HEK293T (cell line): ENCODE results near the gene RANBP9.

Experiments used
- CTCF ChIA-PET: fragments of 350-600 bp; formaldehyde crosslinking; extraction: SDS; loops from one replicate; lab custom pipeline; 2021; ENCODE audit warnings: antibody characterized with exemption, inconsistent platforms; lab: Yijun Ruan, JAX
- POLR2A ChIA-PET: fragments of 350-600 bp; formaldehyde crosslinking; extraction: SDS; loops from one replicate; lab custom pipeline; 2020; ENCODE audit warnings: antibody characterized with exemption, inconsistent platforms; lab: Yijun Ruan, JAX
- DNase-seq: peaks from one replicate; pipeline ENCODE4 v3.0.0; 2012; ENCODE audit warnings: mixed read lengths; ENCODE audit errors: extremely low spot score
- ARNT ChIP-seq: fragments of 450-650 bp; IDR thresholded peaks from 2 replicates; pipeline ENCODE4 v1.6.1; 2017; ENCODE audit warnings: mild to moderate bottlenecking
- BHLHE40 ChIP-seq: fragments of 450-650 bp; IDR thresholded peaks from 2 replicates; pipeline ENCODE4 v1.6.1; 2016; ENCODE audit warnings: mild to moderate bottlenecking, moderate library complexity, borderline replicate concordance
- CTBP1 ChIP-seq: fragments of 450-650 bp; IDR thresholded peaks from 2 replicates; pipeline ENCODE4 v1.6.1; 2016; ENCODE audit warnings: borderline replicate concordance
- ELF4 ChIP-seq: fragments of 450-650 bp; IDR thresholded peaks from 2 replicates; pipeline ENCODE4 v1.6.1; 2017; ENCODE audit warnings: antibody characterized with exemption
- FOXA1 ChIP-seq: fragments of 450-650 bp; IDR thresholded peaks from 2 replicates; pipeline ENCODE4 v1.6.1; 2016; ENCODE audit warnings: mild to moderate bottlenecking
- FOXK2 ChIP-seq: fragments of 450-650 bp; IDR thresholded peaks from 2 replicates; pipeline ENCODE4 v1.6.1; 2016; ENCODE audit warnings: mild to moderate bottlenecking
- FOXM1 ChIP-seq: fragments of 450-650 bp; IDR thresholded peaks from 2 replicates; pipeline ENCODE4 v1.6.1; 2017; ENCODE audit warnings: mild to moderate bottlenecking, borderline replicate concordance
- HDGF ChIP-seq: fragments of 450-650 bp; IDR thresholded peaks from 2 replicates; pipeline ENCODE4 v1.6.1; 2017; ENCODE audit warnings: antibody characterized with exemption, borderline replicate concordance
- L3MBTL2 ChIP-seq: fragments of 450-650 bp; conservative IDR thresholded peaks from 2 replicates; pipeline ENCODE4 v1.6.1; 2016; ENCODE audit warnings: mild to moderate bottlenecking
- LEF1 ChIP-seq: fragments of 450-650 bp; IDR thresholded peaks from 2 replicates; pipeline ENCODE4 v1.6.1; 2017; ENCODE audit warnings: mild to moderate bottlenecking, borderline replicate concordance
- NFRKB ChIP-seq: fragments of 450-650 bp; IDR thresholded peaks from 2 replicates; pipeline ENCODE4 v1.6.1; 2016; ENCODE audit warnings: mild to moderate bottlenecking, moderate library complexity
- SP1 ChIP-seq: fragments of 450-650 bp; IDR thresholded peaks from 2 replicates; pipeline ENCODE4 v1.6.1; 2017
- SUZ12 ChIP-seq: fragments of 450-650 bp; IDR thresholded peaks from 2 replicates; pipeline ENCODE4 v1.6.1; 2016; ENCODE audit warnings: mild to moderate bottlenecking
- TARDBP ChIP-seq: fragments of 450-650 bp; IDR thresholded peaks from 2 replicates; pipeline ENCODE4 v1.6.1; 2016
- ZNF384 ChIP-seq: fragments of 450-650 bp; IDR thresholded peaks from 2 replicates; pipeline ENCODE4 v1.6.1; 2016
- TF ChIP-seq, protein P1 (sequence below): fragments of 450-650 bp; IDR thresholded peaks from 2 replicates; pipeline ENCODE4 v1.6.1; 2016

The RANBP9 gene

DNA sequence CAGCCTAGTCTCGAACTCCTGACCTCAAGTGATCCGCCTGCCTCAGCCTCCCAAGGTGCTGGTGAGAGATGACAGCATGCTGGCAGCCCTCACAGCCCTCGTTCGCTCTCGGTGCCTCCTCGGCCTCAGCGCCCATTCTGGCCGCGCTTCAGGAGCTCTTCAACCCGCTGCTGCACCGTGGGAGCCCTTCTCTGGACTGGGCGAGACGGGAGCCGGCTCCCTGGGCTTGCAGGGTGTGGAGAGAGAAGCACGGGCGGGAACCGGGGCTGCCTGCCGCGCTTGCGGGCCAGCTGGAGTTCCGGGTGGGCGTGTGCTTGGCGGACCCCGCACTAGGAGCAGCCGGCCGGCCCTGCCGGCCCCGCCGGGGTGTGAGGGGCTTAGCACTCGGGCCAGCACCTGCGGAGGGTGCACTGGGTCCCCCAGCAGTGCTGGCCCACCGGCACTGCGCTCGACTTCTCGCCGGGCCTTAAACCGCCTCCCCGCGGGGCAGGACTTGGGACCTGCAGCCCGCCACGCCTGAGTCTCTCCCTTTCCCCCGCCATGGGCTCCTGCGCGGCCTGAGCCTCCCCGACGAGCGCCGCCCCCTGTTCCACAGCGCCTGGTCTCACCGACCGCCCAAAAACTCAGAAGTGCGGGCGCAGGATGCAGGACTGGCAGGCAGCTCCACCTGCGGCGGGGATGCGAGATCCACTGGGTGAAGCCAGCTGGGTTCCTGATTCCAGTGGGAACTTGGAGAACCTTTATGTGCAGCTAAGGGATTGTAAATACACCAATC lies 31.5 kb upstream of the RANBP9 start:
- DNase-seq = no peak
- POLR2A ChIA-PET = no interaction called here
- TF ChIP-seq, protein P1, sequence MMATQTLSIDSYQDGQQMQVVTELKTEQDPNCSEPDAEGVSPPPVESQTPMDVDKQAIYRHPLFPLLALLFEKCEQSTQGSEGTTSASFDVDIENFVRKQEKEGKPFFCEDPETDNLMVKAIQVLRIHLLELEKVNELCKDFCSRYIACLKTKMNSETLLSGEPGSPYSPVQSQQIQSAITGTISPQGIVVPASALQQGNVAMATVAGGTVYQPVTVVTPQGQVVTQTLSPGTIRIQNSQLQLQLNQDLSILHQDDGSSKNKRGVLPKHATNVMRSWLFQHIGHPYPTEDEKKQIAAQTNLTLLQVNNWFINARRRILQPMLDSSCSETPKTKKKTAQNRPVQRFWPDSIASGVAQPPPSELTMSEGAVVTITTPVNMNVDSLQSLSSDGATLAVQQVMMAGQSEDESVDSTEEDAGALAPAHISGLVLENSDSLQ = no peak
- TF ChIP-seq SUZ12 (no peak), TARDBP (no peak), LEF1 (no peak), FOXA1 (no peak), CTBP1 (no peak), ZNF384 (no peak), FOXM1 (no peak), ELF4 (no peak), BHLHE40 (no peak), FOXK2 (no peak)
- CTCF ChIA-PET = no interaction called here

DNA sequence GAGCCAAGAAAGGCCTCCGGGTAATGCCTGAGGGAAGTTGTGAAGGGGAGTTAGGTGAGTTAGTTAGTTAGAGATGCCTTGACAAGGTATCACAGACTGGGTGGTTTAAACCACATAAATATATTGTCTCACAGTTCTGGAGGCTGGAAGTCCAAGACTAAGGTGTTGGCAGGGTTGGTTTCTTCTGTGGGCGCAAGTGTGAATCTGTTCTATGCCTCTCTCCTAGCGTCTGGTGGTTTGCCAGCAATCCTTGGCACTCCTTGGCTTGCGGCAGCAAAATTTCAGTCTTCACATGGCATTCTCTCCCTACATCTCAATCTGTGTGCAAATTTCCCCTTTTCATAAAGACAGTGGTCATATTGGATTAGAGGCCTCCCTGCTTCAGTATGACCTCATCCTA lies 29.7 kb upstream of the RANBP9 start:
- TF ChIP-seq LEF1 = no peak
- no peak for TF ChIP-seq L3MBTL2
- TF ChIP-seq, protein P1 = no peak
- no peak for TF ChIP-seq BHLHE40
- TF ChIP-seq HDGF = no peak
- TF ChIP-seq ELF4 = no peak
- no peak for TF ChIP-seq FOXM1
- TF ChIP-seq CTBP1 = no peak
- no peak for TF ChIP-seq SUZ12
- no peak for TF ChIP-seq SP1
- TF ChIP-seq NFRKB = no peak
- no peak for TF ChIP-seq ARNT
- no peak for TF ChIP-seq ZNF384
- no peak for TF ChIP-seq FOXA1
- no peak for TF ChIP-seq FOXK2
- no peak for TF ChIP-seq TARDBP
- CTCF ChIA-PET = no interaction called here
- POLR2A ChIA-PET = no interaction called here
- DNase-seq = no peak

DNA sequence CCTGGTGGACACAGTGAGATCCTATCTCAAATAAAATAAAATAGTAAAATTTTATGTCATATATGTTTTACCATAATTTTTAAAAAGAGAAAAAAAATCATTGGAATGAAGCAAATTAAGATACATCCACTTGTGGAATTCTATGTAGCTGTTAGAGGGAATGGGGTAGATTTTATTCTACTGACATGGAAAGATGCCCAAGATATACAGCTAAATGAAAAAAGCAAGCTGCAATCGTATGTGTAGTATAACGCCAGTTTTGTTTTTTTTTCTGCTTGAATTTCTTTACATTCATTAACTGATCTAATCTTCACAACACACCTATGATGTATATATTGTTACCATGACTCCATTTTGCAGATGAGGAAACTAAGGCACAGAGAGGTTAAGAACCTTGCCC lies 23.4 kb upstream of the RANBP9 start:
- ChIA-PET CTCF (no interaction called here), POLR2A (no interaction called here)
- no peak for DNase-seq
- no peak for TF ChIP-seq FOXK2
- TF ChIP-seq ARNT = no peak
- TF ChIP-seq FOXM1 = no peak
- TF ChIP-seq TARDBP = no peak
- TF ChIP-seq SP1 = no peak
- TF ChIP-seq SUZ12 = no peak
- no peak for TF ChIP-seq ZNF384
- TF ChIP-seq NFRKB = no peak
- no peak for TF ChIP-seq LEF1
- TF ChIP-seq L3MBTL2 = no peak
- no peak for TF ChIP-seq FOXA1
- no peak for TF ChIP-seq BHLHE40
- TF ChIP-seq HDGF = no peak
- no peak for TF ChIP-seq ELF4
- TF ChIP-seq, protein P1 = no peak
- no peak for TF ChIP-seq CTBP1

DNA sequence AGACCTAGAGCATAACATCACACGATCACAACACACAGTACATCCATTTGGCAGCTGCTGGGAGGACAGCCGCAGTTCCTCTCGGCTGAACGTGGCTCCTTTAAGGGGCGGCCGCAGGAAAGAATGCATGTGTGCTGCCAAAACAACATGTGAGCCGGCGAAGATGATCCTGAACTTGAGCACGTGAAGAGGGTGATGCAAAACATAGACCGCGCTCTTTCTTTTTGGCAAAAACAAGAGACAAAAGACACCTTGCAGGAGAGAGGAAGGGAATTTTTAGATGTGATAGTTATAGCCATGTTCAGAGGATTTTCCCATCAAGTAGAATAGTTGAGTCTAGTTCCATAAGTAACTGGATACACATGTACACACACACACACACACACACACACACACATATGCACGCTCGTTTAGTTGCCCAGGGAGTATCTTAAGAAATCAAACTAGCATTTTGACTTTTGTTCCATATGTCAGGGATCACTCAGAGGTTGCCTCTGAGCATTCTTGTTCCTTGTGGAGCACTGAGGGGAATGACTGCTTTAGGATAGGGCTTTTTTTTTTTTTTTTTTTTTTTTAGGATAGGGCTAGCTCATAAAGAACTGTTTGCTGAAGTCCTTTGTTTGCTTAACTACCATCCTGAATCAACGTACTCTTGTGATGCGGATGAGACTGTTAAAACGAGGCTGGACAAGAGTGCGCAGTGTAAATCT lies 21.7 kb upstream of the RANBP9 start:
- ChIA-PET POLR2A (interaction anchor here (0.8 kb wide), 1 partner anchor 21 kb away, joined by 3 read pairs; no protein-coding TSS in a partner anchor), CTCF (no interaction called here)
- TF ChIP-seq L3MBTL2 (0 out of 2 replicates have a peak, but pooled peaks have one; percentile 24), ZNF384 (peak; percentile 71), SUZ12 (no peak)
- peak; percentile 28 for DNase-seq

DNA sequence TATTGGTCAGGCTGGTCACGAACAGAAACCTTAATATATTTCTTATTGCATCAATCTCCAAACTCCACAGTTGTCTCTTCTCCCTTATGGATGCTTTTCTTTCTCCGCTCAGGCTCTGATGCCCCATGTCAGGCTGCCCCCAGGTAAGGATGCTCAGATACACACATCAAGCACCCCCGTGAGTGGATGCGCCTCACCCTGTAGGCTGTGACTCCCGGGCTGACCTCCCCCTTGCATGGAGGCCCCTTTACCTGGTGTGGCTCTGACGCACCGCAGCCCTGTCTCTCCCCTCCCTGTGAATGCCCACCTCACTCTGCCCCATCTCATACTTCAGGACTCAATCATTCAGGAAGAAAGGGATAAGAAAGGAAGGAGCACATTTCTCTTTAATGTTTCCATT lies 19.1 kb upstream of the RANBP9 start:
- TF ChIP-seq NFRKB (no peak), FOXK2 (no peak)
- DNase-seq = no peak
- CTCF ChIA-PET = interaction anchor here (0.7 kb wide), 1 partner anchor 53 kb away, joined by 4 read pairs; no protein-coding TSS in a partner anchor

DNA sequence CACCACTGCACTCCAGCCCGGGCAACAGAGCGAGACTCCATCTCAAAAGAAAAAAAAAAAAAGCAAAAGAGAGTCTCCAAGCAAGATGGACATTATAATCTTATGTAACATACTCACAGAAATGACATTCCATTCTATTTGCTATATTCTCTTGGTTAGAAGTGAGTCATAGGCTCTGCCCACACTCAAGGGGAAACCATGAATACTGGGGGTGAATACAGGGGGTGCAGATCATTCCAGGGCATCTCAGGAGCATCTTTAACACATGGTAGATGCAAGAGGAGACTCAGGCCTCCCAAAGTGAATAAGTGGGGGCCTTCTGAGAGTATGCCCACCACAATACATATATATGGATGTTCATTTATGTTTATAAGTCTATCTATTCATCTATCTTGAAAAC lies 18.3 kb upstream of the RANBP9 start:
- POLR2A ChIA-PET = no interaction called here

More for the DNA sequence above, 19.1 kb upstream of the RANBP9 start:
- POLR2A ChIA-PET = no interaction called here

More for the DNA sequence above, 18.3 kb upstream of the RANBP9 start:
- DNase-seq = no peak
- TF ChIP-seq ARNT (no peak), FOXM1 (no peak), ELF4 (no peak), NFRKB (no peak), SP1 (no peak), SUZ12 (no peak), FOXK2 (no peak), L3MBTL2 (no peak), BHLHE40 (no peak)
- CTCF ChIA-PET = no interaction called here
